HG03558 (cell line): Measurements from ENCODE around the gene MTCL1.

ENCODE experiments used
- ATAC-seq: cut with Tn5 transposase; IDR thresholded peaks from one replicate; pipeline ENCODE4 v1.9.1; 2021; ENCODE audit warnings: moderate number of reproducible peaks; ENCODE audit not compliant: unreplicated experiment; ENCODE audit errors: extremely low read depth

Gene MTCL1

DNA sequence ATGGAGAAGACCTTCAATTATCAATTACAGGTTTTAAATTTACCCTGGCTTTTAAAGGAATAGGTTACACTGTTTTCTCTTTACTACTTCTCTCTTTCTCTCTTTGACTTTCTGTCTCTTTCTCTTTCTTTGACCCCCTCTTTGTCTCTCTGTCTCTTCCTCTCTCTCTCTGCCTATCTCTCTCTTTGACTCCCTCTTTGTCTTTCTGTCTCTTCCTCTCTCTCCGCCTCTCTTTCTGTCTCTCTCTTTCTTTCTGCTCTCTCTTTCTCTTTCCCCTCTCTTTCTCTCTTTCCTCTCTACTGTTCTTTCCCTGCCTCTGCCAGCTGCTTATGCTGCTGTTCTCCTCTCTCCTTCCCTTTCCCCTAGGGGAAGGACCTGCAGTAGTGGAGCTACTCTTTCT is 175.7 kb downstream of the MTCL1 start:
- no peak for ATAC-seq
